ENCODE results near the gene POU2F3. TPM values are rescaled to one million over a fixed set of nuclear protein-coding genes. Genes with fewer than 3 reads are reported as not detected.

Gene POU2F3
- total RNA-seq, 2 experiments from 2014 or later: not detected

DNA sequence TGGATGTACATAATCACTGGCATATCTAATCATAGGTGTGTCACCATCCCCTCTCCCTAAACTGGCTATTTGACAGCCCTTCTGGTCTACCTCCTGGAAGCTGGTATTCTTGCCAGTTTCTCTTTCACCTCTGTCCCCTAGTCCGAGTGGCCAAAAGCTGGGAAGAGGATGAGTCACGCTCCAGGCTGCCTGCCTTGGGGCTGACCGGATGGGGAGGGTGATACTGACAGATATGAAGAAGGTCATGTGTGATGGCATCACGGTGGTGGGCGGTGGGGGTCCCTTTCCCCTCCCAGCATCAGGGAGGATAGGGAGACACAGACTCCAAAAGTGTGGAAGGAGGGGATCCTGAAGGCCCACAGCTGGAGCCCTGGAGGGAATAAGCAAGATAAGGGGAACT lies 24.3 kb upstream of the POU2F3 start:
- H3K27me3 Mint-ChIP-seq: peaks cover 24% of the 10 kb centered on the region
- ChIA-PET POLR2A (no interaction called here), CTCF (interaction anchor here (1.3 to 1.5 kb wide), 2 partner anchors 47 to 87 kb away, joined by 3 read pairs; no protein-coding TSS in a partner anchor)
- H3K36me3 Mint-ChIP-seq (ENCODE audit: low read depth): no peaks in the 10 kb centered on the region
- no peak overlapping the region for H3K4me3 Mint-ChIP-seq
- H3K4me1 Mint-ChIP-seq: peaks cover 6% of the 10 kb centered on the region
- no peak for DNase-seq
- H3K27ac Mint-ChIP-seq: no peak overlapping the region
- H3K9me3 Mint-ChIP-seq: no peaks in the 10 kb centered on the region

DNA sequence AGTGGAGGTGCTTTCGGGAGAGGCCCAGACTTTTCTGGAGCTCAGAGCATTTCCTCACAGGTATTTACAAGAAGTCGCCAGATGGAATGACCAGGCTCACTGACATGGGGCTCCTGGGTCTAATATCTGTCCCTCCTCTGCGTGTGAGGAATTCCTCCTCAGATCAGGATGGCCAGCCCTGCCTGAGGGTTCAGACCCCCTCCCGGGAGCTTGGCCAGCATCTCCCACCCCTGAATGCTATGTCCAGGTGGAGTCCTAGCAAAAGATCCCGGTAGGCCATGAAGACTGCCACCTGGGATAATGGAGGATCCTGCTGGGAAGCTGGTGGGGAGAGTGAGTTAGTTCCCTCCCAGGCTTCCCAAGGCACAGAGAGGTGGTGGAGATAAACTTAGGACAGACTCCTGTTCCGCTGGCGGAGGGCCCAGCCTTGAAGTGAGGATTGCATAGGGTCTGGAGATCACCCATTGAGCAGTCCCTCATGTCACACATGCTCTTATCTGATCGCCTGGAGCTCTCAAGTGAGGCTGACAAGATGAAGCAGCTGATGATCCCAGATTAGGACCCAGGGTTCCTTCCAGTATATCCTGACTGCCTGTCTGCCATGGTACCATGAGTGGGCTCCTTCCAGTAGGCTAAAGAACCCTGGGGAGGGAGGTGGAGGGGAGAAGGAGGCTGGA lies 23.4 kb upstream of the POU2F3 start:
- H3K4me1 Mint-ChIP-seq: peaks cover 3% of the 10 kb centered on the region
- POLR2A ChIA-PET: no interaction called here
- no peaks in the 10 kb centered on the region for H3K36me3 Mint-ChIP-seq (ENCODE audit: low read depth)
- no peak overlapping the region for H3K27ac Mint-ChIP-seq
- H3K27me3 Mint-ChIP-seq: peaks cover 21% of the 10 kb centered on the region
- DNase-seq: no peak
- no peak overlapping the region for H3K4me3 Mint-ChIP-seq
- CTCF ChIA-PET: interaction anchor here (1.3 kb wide), 1 partner anchor 48 kb away, joined by 3 read pairs; no protein-coding TSS in a partner anchor
- H3K9me3 Mint-ChIP-seq: no peaks in the 10 kb centered on the region

- ChIA-PET CTCF (no interaction called here), POLR2A (no interaction called here)
- Mint-ChIP-seq H3K27me3 (peaks cover 12% of the 10 kb centered on the region), H3K4me3 (no peak overlapping the region), H3K36me3 (ENCODE audit: low read depth) (no peaks in the 10 kb centered on the region), H3K9me3 (no peaks in the 10 kb centered on the region), H3K4me1 (no peaks in the 10 kb centered on the region), H3K27ac (no peak overlapping the region)
- DNase-seq: no peak
Observed at GRCh38 chr11:120217526-120217925, 22.4 kb upstream of the POU2F3 start.

DNA sequence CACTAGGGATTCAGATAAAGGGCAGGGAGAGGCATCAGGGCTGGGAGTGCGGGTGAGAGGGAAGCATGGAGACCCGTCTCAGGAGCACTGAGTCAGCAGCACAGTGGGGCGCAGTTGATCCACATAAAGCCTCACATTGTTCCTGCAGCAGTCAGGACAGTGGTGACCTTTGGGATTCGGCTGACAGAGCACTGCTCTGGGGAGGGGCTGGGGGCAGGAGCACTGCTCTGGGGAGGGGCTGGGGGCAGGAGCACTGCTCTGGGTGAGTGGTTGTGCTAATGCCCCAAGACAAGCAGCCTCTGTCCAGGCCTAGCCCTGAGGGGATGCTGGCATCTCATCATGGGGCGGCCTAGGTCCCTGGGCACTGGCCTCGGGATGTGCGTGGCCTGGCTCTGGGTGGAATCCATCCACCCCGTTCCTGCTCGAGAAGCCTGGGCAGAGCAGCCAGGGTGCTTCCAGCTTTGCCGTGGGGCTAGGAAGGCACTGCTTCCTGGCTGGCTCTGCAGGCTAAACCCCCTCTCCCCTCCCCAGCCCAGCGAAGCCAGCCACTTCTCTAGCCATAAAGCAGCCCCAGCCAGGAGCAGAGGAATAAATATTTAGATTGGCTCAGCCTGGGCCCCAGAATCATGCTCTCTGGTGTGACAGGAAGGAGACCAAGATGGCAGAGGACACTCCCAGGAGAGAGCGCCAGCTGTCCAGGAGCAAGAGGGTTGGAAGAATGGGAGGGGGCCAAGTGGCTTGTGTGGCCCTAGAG lies 21.8 kb upstream of the POU2F3 start:
- DNase-seq: no peak
- Mint-ChIP-seq H3K4me3 (no peak overlapping the region), H3K36me3 (ENCODE audit: low read depth) (no peaks in the 10 kb centered on the region), H3K27ac (no peak overlapping the region), H3K4me1 (no peaks in the 10 kb centered on the region), H3K9me3 (no peaks in the 10 kb centered on the region), H3K27me3 (peaks cover 10% of the 10 kb centered on the region)
- POLR2A ChIA-PET: no interaction called here
- CTCF ChIA-PET: no interaction called here

DNA sequence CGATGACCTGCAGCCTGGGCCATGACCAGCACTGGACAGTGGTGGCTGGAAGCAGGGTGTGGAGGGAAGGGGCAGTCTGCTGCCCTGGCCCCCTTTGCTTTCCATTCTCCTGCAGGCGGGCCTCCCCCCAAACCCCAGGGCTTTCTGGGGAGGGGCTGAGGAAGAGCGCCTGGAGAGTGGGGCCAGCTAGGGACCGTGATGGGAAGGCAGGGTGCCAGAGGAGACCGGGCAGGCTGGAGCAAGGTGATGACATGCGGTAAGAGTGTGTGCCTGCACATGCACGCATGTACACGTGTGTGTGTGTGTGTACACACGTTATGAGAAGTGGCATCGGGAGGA lies 21.3 kb upstream of the POU2F3 start:
- CTCF ChIA-PET: no interaction called here

DNA sequence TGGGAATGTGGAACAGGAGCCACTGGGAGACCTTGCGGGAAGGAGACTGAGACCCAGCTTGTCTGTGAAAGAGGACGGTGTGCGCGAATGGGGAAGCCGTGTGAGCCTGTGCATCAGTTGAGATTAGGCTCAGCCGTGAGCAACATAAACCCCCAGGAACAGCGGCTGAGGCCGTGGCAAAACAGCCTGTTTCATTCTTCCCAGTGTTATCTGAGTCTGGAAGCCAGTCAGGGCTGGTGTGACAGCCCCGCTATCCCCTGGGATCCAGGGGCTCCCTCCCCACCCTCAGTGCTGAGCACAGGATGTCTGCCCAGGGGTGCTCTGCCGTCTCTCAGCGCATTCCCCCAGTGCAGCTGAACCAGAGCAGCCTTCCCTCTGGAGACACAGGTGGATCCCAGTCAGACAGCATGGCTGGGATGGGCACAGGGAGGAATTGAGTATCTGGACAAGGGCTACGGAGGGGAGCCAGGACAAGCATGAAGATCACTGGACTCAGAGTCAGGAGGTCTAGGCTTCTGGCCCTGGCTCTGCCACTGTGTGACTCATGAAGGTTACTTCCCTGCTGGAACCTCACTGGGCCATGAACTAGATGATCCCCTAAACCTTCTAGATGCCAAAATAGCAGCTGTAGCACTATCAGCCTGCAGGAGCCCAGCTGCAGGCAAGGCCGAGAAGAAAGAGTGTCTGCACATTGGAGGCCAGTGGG lies 20.6 kb upstream of the POU2F3 start:
- Mint-ChIP-seq H3K36me3 (ENCODE audit: low read depth) (no peaks in the 10 kb centered on the region), H3K27me3 (peaks cover 8% of the 10 kb centered on the region), H3K4me1 (no peaks in the 10 kb centered on the region), H3K27ac (no peak overlapping the region), H3K9me3 (no peaks in the 10 kb centered on the region), H3K4me3 (no peak overlapping the region)
- CTCF ChIA-PET: no interaction called here
- no peak for DNase-seq
- POLR2A ChIA-PET: no interaction called here

More for the DNA sequence above, 21.3 kb upstream of the POU2F3 start:
- H3K36me3 Mint-ChIP-seq (ENCODE audit: low read depth): no peaks in the 10 kb centered on the region
- no peak overlapping the region for H3K27ac Mint-ChIP-seq
- peaks cover 8% of the 10 kb centered on the region for H3K27me3 Mint-ChIP-seq
- no peaks in the 10 kb centered on the region for H3K4me1 Mint-ChIP-seq
- H3K4me3 Mint-ChIP-seq: no peak overlapping the region
- no peak for DNase-seq
- no peaks in the 10 kb centered on the region for H3K9me3 Mint-ChIP-seq
- POLR2A ChIA-PET: no interaction called here

GRCh38 chr11:120219938-120220746 lies 19.8 kb upstream of the POU2F3 start:
- H3K36me3 Mint-ChIP-seq (ENCODE audit: low read depth): no peaks in the 10 kb centered on the region
- DNase-seq: no peak
- POLR2A ChIA-PET: no interaction called here
- no peak overlapping the region for H3K27ac Mint-ChIP-seq
- H3K4me3 Mint-ChIP-seq: no peak overlapping the region
- CTCF ChIA-PET: no interaction called here
- H3K27me3 Mint-ChIP-seq: peaks cover 8% of the 10 kb centered on the region
- no peaks in the 10 kb centered on the region for H3K9me3 Mint-ChIP-seq
- no peaks in the 10 kb centered on the region for H3K4me1 Mint-ChIP-seq

DNA sequence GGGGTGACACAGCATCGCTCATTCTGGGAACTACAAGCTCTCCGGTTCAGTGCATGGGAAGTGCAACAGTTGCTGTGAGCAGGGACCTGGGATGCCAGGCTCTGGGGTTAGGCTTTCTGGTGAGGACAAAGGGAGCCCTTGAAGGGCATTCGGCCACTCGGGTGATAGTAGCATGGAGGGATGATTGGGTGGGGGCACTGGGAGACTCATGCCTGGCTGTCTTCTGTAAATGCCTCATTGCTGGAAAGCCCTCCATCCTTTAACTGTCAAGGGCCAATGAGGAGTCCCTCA lies 19.2 kb upstream of the POU2F3 start:
- no peak overlapping the region for H3K27ac Mint-ChIP-seq
- ChIA-PET POLR2A (no interaction called here), CTCF (no interaction called here)
- no peaks in the 10 kb centered on the region for H3K36me3 Mint-ChIP-seq (ENCODE audit: low read depth)
- H3K4me1 Mint-ChIP-seq: no peaks in the 10 kb centered on the region
- no peak for DNase-seq
- H3K27me3 Mint-ChIP-seq: peaks cover 9% of the 10 kb centered on the region
- no peak overlapping the region for H3K4me3 Mint-ChIP-seq
- H3K9me3 Mint-ChIP-seq: no peaks in the 10 kb centered on the region

- peaks cover 11% of the 10 kb centered on the region for H3K27me3 Mint-ChIP-seq
- no peaks in the 10 kb centered on the region for H3K9me3 Mint-ChIP-seq
- DNase-seq: no peak
- H3K27ac Mint-ChIP-seq: no peak overlapping the region
- H3K4me1 Mint-ChIP-seq: no peaks in the 10 kb centered on the region
- no peaks in the 10 kb centered on the region for H3K36me3 Mint-ChIP-seq (ENCODE audit: low read depth)
- no peak overlapping the region for H3K4me3 Mint-ChIP-seq
- POLR2A ChIA-PET: no interaction called here
- CTCF ChIA-PET: no interaction called here
Observed at GRCh38 chr11:120221115-120221752, 18.7 kb upstream of the POU2F3 start.

GRCh38 chr11:120222916-120223315 lies 17.0 kb upstream of the POU2F3 start:
- Mint-ChIP-seq H3K27me3 (peaks cover 11% of the 10 kb centered on the region), H3K9me3 (no peaks in the 10 kb centered on the region), H3K4me3 (no peak overlapping the region), H3K4me1 (no peaks in the 10 kb centered on the region), H3K36me3 (ENCODE audit: low read depth) (no peaks in the 10 kb centered on the region), H3K27ac (no peak overlapping the region)
- CTCF ChIA-PET: interaction anchor here (1.3 kb wide), 1 partner anchor 80 kb away, joined by 6 read pairs; no protein-coding TSS in a partner anchor
- DNase-seq: no peak
- POLR2A ChIA-PET: no interaction called here

GRCh38 chr11:120223793-120224192 lies 16.1 kb upstream of the POU2F3 start:
- H3K27ac Mint-ChIP-seq: no peak overlapping the region
- ChIA-PET POLR2A (interaction anchor here (1.1 kb wide), 1 partner anchor 11 kb away, joined by 3 read pairs; no protein-coding TSS in a partner anchor), CTCF (interaction anchor here (1.3 kb wide), 1 partner anchor 79 kb away, joined by 6 read pairs; no protein-coding TSS in a partner anchor)
- H3K4me3 Mint-ChIP-seq: no peak overlapping the region
- no peaks in the 10 kb centered on the region for H3K9me3 Mint-ChIP-seq
- H3K4me1 Mint-ChIP-seq: no peaks in the 10 kb centered on the region
- no peaks in the 10 kb centered on the region for H3K36me3 Mint-ChIP-seq (ENCODE audit: low read depth)
- no peak for DNase-seq
- H3K27me3 Mint-ChIP-seq: peaks cover 11% of the 10 kb centered on the region

GRCh38 chr11:120224361-120224760 lies 15.6 kb upstream of the POU2F3 start:
- CTCF ChIA-PET: no interaction called here
- Mint-ChIP-seq H3K36me3 (ENCODE audit: low read depth) (no peaks in the 10 kb centered on the region), H3K4me3 (no peak overlapping the region), H3K27ac (no peak overlapping the region), H3K27me3 (peaks cover 11% of the 10 kb centered on the region), H3K4me1 (no peaks in the 10 kb centered on the region), H3K9me3 (no peaks in the 10 kb centered on the region)
- POLR2A ChIA-PET: interaction anchor here (1.1 kb wide), 1 partner anchor 11 kb away, joined by 3 read pairs; no protein-coding TSS in a partner anchor
- DNase-seq: no peak

Data from activated CD4-positive, alpha-beta memory T cell treated with anti-CD3 and anti-CD28 coated beads, Interleukin-2, amount 10 ng/mL, durations not matched to agents 7 days and 5 days (primary cell).